ENCODE results near the gene CERS4. TPM values are rescaled to one million over a fixed set of nuclear protein-coding genes. Genes with fewer than 3 reads are reported as not detected.

Gene CERS4
- total and polyA plus RNA-seq, 2 experiments from 2014 or later: 68.5 to 109 TPM

DNA sequence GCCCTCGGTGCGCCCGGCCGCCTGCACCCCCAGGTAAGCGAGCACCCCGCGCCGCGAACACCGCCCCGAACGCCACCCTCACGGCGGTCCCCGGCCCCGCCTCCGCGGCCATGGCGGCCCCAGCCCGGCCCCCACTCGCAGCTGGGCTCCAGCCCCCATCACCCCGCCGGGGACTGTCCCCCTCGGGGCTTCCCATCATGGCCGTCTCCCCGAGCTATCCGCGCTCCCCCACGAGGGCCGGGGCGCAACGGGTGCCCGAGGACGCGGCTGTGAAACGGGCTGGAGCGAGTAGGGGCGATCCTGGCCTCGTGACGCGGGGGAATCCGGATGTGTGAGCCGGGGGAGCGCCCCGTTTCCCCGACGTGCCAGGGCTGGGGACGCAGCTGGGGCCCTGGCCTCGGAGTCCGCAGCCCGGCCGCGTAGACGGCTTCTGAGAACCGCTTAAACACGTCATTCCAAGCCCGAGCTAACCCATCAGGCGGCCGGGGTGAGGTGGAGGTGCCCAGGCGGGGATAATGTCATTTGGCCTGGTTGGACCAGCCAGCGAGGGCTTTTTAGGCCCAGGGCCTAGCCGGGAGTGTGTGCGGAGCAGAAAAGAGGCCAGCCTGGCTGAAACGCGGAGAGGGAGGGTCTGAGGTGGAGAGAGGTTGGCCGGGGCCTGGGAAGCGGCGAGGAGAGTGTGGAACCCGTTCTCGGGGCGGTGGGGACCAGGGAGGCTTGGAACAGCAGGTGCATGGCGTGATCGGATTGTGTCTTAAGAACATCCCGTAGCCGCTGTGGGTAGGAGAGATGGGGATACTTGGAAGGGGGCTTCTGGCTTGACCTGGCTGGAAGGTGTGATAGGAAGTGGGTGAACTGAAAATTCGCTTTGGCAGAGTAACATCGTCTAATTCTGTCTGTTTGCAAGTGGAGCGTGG lies 550 bp downstream of the CERS4 start:
- Mint-ChIP-seq H3K4me1 (peaks cover 50% of the 10 kb centered on the region), H3K9me3 (no peaks in the 10 kb centered on the region; the same call in 2 of the 3 replicates)
- DNase-seq (ENCODE audit: low spot score): peak; percentile 79

More for the DNA sequence above, 550 bp downstream of the CERS4 start:
- no peak for TF ChIP-seq STAT1 (IDR thresholded peaks at IDR 0.05; ENCODE audit: unreplicated experiment)
- no peak for TF ChIP-seq ZNF114 (CRISPR knock-in tag; IDR thresholded peaks at IDR 0.05)
- TF ChIP-seq NANOG (IDR thresholded peaks at IDR 0.05; ENCODE audit: borderline replicate concordance): no peak
- TF ChIP-seq REST (IDR thresholded peaks at IDR 0.05; ENCODE audit: unreplicated experiment): no peak
- TF ChIP-seq POLR2AphosphoS5 (IDR thresholded peaks at IDR 0.05; ENCODE audit: low read depth): no peak
- no peak for TF ChIP-seq ZNF462 (CRISPR knock-in tag; IDR thresholded peaks at IDR 0.05)
- no peak for TF ChIP-seq EZH2 (IDR thresholded peaks at IDR 0.05; ENCODE audit: low read depth, unreplicated experiment)
- no peak for TF ChIP-seq JUNB (IDR thresholded peaks at IDR 0.05; ENCODE audit: unreplicated experiment)
- peaks cover 25% of the 10 kb centered on the region for H3K27me3 Mint-ChIP-seq (ENCODE audit: insufficient read depth, low read depth, poor library complexity)
- H3K4me3 Mint-ChIP-seq: peak overlapping the region; percentile 82
- H3K27me3 ChIP-seq (ENCODE audit: insufficient read depth): no peaks in the 10 kb centered on the region
- H3K9me2 ChIP-seq (ENCODE audit: insufficient read depth): no peaks in the 10 kb centered on the region
- peaks cover 18% of the 10 kb centered on the region for H4K20me1 ChIP-seq (replicated peaks; ENCODE audit: insufficient read depth)
- no peak overlapping the region for H2AFZ ChIP-seq
- H3K4me1 ChIP-seq (ENCODE audit: insufficient read depth): peaks cover 35% of the 10 kb centered on the region
- H3K36me3 Mint-ChIP-seq (ENCODE audit: low read depth): peaks cover 19% of the 10 kb centered on the region
- no peaks in the 10 kb centered on the region for H3K36me3 ChIP-seq (ENCODE audit: insufficient read depth)
- ATAC-seq: peak; percentile 6
- peak overlapping the region; percentile 99 for H3K4me2 ChIP-seq
- peak overlapping the region; percentile 99 for H3K4me3 ChIP-seq
- H3F3A ChIP-seq (replicated peaks; ENCODE audit: low read depth): peaks cover 9% of the 10 kb centered on the region
- H3K79me2 ChIP-seq (replicated peaks; ENCODE audit: insufficient read depth): peaks cover 51% of the 10 kb centered on the region
- H3K27ac Mint-ChIP-seq: peak overlapping the region; percentile 14
- H3K27ac ChIP-seq (ENCODE audit: low read depth): peak overlapping the region; percentile 63; the same call in 1 of the 2 replicates
